GM21619 (cell line): ENCODE results near the gene UXS1.

Source experiments
- ATAC-seq: cut with Tn5 transposase; IDR thresholded peaks from one replicate; pipeline ENCODE4 v1.9.1; 2021; ENCODE audit not compliant: unreplicated experiment

The UXS1 gene

DNA sequence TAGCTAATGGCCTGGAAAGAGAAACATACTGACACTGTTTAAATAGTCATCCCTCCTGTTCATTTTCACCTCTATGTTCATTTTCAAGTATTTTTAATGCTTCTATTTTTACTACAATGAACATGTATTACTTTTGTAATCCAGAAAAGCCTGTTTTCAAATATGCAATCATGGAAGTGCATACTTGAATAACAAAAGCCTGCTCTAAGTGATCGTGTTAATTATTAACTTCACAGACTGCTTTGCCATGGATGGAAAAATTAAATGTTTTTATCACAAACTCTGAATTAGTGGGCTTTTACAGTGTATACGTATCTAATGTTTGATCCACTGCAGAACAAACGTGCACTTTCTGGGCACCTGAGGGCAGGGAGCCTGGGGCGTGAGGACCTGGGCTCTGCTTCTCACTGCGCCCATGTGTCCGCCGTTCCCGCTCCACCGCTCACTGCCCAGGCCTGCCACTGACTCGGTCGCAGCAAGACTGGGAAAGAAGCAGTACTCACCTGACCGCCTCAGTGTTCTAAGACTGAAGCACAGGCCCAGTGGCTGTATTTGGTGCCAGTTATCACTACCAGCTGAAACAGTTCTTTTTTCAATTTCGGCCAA is 80.6 kb downstream of the UXS1 start:
- ATAC-seq = no peak

DNA sequence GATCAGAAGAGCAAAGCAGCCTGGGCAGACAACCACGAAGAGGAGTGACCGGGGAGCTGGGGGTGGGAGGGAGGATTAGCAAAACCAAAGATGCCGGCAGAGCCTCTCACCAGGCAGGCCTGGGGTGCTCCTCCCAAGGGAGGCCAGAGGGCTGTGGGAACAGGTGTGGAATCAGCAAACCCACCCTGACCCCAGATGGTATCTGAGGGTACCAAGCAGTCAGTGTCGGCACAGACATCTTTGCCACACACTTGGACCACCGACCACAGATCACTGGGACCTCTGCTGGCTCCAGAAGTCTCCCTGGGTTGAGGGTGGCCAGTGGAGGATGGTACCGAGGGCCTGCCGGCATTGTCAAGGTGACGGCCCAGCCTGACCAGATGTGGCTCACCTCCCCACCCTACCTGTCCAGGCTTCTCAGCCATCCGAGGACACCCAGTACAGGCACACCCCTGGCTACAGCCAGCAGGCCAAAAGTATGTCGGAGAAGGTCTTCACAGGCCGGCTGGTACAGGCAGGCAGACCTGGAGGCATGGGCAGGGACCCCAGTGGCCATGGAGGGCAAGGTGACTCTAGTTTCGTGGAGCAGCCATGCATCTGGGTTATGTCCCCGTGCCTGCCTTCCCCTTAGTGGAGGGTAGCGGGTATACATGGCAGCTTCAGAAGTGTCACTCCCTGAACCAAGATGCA is 82.1 kb downstream of the UXS1 start:
- ATAC-seq = no peak

DNA sequence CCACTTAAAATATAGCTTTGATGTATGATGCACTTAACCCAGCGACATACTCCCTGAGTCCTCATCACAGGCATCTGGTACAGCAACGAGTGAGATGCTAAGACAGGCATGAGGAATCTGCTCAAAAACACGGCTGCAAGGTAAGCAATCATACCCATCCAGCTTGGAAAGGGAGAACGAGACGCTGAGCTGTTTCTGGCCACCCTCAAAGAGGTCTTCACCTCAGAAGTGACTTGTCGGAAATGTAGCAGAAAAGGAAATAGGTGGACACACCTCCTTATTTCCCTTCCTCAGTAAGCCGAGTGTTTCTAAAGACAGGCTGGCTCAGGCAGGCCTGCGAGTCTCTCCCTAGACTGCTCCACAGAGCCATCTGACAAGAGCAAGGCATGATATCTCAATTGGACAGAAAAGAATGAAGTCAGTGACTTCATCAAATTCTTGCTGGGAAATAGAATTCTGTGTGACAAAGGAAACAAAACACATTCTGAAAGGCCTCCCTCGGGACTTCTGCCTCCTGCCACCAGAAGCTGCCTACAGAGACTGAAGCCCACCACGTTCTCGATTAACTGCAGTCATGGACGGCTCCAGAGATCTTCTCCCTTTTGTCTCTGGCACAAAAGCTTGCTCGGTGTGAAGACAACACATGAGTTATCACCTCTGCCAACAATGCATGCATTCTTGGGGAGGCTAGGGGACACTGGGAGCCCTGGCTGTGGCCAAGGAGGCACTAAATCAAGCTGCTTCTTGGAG is 84.3 kb downstream of the UXS1 start:
- ATAC-seq = no peak

DNA sequence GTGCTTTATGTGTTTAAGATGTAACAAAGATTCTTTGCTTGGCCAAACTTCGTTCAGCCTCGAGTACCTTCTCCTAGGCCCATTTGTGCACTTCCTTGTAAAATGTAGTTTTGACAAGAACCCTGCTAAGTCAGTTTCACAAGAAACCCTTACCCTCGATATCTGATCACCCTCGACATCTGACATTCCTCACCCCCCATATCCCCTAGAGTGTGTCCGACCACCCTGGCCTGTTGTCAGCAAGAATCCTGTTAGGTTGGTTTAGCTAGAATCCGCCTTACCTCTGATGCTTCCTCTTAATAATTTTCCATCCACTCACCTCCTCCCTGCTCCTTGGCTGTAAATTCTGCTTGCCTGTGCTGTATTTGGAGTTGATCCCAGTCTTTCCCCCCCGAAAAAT is 85.3 kb downstream of the UXS1 start:
- ATAC-seq = no peak

DNA sequence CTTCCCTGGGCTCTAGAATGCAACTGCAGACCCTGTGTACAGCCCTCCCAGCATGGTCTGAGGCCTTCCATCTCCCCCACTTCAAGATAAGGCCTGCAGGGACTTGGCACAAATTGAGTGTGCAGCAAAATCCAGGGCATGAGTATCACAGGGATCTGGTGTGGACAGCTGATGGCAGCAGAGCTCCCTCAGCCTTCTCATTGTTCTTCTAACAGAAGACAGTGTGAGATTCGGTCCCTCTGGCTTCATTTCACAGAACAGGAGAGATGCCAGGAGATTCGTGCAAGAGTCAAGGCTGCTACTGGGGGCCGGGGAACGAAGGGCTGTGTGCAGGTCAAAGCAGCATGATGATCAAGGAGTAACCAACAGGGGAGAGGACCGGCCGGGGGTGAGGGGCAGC is 85.8 kb downstream of the UXS1 start:
- ATAC-seq = no peak

DNA sequence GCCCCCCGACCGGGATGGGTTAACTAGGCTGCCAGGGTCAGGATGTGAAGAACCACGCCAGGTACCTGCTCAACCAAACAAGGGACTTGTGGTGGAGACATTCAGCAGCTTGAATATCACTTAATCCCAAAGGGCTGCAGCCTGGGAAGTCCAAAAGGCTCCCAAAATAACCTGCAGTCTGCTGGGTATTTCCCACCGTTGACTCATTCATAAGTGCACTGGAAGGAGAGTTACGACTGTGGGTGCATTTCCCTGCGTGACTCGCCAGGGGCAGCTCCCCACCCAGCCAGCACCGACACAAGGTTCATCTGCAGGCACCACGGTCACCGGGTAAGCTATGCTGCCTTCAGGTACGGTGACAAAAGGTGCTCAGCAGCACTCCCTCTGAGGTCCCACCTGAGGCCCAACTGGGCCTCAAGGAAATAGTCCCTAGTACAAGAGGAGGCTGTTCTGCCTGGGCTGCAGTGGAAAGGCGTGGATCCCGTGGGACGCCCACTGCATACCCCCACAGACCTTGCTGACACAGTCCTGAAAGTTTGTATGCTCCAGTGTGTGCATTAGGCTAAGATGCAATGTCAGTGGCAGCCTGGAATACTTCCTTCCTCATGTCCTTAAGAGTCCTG is 86.5 kb downstream of the UXS1 start:
- ATAC-seq = peak; percentile 81

DNA sequence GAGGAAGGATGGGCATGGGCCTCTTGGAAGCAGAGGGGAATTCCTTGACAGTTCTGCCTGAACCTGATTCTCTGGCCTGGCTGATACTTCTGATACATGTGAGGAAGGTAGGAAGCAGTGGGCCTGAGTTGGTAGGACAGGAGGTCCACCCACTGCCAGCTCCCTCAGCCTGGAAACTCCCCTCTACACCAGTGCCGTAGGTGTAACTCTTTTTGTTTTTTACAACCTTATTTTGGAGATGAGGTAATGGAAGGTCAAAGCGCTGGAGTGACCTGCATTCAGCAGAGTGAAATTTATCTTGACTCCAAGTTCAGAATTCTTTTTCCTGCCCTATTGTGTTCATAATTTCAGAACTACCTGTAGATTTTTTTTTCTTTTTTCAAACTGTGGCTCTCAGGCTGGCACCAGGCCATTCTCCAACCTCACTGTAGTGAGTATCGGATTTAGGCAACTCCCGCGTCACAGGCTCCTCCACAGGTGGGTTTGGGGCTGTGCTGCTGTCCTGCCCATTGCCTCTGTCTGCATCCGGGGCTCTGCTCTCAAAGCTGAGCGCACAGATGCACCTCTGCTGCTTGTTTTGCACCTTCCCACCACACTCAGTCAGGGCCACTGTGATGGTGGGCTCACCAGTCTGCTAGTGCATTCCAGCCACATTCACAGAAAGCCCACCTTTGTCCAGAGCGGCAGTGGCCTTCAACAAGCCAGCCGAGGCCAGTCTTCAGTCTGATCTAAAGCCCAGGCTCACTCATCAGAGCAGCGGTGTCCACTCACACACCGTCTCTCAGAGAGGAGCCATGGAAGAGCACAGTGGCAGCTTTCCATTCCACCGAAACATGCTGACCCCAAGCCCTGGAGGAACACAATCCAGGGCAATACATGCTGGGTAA is 87.2 kb downstream of the UXS1 start:
- ATAC-seq = no peak

DNA sequence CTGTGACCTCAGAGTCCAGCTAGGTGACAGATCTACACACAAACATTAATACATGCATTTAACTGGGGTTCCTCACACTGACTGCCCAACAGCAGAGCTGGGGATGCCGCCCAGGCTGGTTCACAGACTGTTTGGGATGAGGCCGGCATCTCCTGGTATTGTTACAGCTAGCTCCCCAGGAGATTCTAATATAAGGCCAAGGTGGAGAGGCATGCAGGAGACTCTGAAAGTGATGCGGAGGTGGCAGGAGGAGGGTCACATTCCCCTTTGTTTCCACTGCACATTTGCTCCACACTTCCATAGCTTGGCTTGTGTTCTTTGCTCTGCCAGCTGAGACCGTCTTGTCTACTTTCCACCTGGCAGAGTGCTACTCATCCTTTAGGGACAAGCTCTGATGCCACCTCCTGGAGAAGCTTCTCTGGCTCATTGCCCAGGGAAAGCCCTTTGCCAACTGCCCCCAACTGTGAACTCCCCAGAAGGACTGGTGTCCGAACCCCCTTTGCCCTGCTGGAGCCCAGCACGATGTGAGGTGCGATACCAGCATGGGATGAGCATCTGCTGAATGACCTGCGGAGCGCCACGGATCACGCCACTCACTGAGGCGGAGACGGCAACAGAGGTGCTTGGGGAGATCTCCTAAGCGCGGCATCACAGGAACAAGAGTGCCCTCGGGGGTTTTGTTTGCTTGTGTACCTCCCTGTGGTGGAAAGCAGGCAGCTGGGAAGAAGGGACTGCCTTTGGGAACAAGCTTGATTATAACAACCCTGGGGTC is 88.8 kb downstream of the UXS1 start:
- no peak for ATAC-seq

DNA sequence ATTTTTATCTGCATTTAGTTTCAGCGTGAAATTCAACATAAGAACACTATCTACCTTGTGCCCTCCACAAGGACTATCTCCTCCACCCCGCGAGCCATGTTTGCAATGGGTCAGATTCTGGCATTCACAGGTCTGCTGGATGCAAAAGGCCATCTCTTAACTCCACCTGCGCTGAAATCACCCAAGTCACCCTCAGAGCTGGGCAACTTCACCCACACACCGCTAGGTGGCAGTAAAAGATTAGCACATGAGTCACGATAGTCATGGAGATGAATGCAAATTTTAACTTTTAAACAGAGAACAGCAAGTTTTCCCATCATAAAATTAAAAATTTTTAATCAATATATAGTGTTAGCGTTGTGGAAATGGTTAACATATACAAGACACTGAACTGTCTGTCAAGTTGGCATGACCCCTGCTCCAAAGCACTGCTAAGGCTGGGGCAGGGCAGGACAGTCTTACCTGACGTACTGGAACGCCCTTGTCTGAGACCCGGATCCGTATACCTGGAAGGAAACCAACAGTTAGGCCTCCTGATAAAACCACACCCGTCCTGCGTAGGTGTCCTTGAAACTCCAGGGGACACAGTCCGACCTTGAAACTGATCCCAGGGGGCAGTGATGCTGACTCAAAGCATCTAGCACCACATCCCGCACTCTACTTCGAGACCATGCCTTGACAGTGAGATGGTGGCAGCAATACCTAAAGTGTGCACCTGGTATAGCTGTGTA is 89.6 kb downstream of the UXS1 start:
- peak; percentile 49 for ATAC-seq

DNA sequence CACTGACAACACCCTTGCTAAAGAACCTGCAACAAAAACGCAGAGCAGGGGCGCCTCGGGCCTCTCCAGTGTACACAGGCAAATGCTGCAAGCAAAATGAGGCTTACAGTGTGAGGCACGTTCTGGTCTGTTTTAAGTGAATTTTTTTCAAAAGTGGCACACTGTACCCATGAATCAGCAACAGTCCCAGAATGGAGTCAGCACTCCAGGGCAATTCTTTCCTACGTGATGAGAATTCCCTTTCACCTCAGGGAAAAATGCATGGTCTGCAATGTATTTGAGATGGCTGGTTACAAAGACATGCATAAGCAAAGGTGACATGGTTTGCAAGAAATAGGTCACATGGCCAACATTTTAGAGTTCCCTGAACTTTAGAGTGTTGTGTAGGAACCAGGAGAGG is 94.4 kb downstream of the UXS1 start:
- no peak for ATAC-seq

DNA sequence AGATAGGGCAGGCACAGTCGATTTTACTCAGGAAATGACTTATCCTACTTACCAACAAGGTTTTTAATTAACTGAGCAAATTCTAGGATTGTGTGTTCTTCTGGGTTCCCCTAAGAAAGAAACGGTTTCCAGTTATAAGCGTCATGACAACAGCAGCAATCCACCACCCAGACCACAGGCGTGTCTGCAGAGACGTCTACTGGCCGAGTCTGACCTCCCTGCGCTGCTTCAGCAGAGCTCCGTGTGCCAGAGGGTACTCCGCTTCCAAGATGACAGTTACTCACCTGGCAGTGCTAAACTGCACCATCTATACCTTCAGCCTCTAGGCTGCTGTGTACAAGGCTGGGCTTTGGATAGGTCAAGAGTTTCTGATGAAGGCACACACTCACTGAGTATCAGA is 95.4 kb downstream of the UXS1 start:
- ATAC-seq = no peak

DNA sequence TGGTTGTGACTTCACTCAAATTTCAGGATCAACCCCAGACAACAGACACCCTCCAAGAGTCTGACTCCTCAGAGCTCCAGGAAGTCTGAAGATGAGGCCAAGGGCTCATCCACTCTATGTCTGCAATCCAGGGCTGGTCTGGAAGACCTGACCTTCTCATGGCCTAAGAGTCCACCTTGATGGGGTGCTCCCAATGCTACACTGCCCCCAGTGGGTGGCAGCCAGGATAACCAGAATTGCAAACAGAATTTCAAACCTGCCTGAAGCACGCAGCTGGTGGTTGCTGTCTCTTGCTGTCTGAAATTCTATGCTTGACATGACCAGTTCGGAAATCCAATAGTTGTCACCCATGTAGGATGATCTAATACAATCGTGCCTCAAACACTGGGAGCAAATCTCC is 96.0 kb downstream of the UXS1 start:
- ATAC-seq = no peak

DNA sequence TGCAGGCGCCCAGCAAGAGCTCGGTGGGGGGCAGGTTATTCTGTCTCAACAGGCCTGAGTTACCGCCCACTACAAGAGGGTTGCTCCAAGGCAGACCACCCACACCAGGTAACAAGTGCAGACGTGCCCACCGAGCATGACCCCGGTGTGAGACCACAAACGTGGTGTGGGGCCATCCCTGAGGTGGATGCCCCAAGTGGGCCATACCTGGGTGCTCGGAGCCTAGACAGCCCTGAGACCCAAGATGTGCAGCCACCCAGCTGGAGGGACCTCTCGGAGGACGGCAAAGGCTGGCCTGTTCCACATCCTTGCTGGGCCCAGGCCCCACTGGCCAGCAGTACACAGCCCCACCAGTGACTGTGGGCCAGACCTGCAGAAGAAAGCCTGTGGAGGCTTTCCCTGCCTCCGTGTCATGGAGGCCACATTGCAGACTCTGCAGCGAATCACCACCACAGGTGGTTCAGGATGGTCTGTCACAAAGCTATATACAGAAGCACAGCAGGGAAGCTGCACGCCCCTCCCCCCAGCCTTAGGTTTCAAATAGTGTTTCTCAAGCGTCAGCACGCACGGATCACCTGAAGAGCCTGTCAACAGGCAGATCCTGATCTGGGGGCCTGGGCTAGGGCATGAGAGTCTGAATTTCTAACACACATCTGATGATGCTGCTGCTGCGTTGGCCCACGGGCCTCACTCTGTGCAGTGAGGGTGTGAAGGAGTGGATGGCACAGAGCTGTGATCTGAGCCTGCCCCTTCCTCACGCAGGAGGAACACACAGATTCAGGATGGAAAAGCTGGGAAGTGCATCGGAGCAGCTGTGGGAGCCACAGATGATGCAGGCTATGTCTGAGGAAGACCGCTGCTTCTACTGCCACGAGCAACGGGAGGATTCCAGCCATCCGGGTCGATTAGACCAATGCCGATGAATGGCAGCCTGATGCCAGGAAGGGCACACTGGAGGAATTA is 96.8 kb downstream of the UXS1 start:
- no peak for ATAC-seq

DNA sequence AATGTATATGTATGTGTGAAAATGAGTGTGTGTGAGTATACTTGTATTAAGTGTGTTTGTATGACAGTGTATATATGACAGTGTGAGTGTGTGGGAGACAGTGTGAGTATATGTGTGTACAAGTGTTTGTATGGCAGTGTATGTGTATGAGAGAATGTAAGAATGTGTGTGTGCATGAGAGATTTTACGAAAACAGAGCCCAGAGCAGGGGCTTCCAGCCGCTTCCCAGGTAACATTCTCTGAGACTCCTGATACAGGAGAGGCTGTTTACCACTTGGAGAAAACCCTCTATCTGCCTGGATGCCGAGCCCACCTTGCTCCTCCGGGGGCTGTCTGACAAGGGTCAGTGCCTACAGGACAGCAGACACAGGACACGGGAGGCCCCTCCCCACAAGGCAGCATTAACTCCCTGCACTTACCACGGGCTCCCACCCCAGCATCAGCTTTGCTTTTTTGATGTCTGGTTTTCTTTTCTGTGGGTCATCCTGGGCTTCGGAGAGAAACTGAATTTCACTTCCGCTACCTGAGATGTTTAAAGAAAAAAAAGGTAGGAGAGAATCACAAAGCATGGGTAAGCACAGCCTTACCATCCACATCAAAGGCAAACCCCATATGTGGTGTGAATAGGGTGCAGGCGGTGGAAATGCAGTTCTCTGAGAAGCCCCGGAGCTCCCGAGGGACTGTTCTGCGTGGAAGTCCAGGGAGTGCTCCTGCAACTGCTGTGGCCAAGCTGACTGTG is 97.6 kb downstream of the UXS1 start:
- ATAC-seq = no peak

DNA sequence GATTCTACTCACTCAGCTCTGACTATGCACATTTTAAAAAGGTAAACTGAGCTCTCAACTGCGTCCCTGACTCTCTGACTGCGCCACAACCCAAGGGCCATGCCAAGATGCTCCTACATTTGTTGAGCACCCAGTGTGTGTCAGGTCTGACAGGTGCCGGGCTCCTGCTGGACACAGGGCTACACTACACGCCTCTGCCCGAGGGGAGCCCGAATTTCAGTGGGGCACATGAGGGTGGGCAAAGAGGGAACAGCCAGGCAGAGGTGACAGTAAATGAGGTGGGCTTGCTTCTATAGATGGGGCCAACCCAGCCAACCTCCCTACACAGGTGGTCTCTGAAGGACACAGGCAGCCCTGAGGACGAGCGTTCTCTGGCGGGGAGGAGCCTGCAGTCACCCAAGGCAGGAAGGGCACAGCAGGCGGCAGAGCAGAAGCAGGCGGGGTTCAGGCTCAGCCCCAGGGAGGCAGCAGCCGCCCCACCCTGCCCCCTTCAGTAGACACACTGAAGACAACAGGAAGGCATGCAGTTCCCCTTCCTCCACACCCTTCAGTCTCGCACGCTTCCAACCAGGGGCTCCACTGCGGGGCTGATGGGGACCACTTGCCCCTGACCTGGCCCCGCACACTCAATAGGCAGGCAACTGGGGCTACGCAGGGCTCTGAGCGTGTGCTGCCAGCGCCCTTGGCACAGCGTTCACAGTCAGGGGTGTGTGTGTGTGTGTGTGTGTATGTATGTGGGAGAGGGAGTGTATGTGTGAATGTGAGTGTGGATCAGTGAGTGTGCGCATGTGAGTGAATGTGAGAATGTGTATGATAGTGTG is 98.4 kb downstream of the UXS1 start:
- no peak for ATAC-seq

DNA sequence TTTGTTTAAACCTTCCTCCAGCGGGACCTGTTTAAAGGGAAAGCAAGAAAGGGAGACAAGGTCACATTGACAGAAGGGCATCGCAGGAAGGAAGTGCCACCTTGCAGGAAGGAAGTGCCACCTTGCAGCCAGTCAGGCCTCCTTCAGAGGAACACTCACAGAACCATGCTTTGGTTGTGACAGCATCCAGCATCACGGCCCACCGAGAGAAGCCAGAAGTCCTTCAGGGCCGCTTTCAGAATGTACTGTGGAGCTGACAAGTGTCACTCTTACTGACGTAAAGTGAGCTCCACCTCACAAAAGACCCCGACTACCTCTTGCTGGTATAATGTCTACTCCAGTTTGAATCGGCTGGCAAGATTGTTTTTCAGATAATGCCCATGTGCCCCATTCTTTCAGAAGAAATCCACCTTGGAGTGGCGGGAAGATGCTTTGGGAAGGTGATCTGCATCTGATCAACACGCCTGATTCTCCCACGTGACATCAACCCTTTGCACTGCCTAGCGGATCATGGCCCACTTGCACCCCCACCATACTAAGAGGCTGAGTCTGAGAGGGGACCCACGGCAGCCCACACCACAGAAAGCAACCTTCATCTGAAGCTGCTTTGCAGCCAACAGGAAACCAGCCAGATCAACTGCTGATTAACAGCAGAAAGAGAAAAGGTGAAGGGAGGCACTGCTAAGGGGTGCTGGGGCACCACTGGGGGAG is 99.8 kb downstream of the UXS1 start:
- ATAC-seq = no peak
